ENCODE results near the gene CHTOP.

DNA sequence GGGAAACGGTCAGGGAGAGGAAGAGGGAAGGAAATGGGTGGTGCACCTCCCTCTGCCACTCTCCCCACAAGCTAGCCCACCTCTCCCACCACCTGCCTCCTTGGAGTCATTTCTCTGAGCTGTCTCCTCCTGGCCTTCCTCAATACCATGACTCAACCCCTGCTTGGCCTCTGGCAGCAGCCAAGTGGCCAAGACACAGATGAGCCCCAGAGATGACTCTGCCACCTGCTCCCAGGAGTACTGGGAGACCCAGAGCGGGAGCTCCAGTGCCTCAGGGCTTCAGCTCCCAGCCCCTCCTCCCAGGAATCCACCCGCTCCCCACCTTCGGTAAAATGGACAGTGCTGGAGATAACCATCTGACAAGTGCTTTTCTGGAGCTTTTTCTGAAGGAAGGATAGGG lies 23.5 kb upstream of the CHTOP start:
- TF ChIP-seq CTCF (IDR thresholded peaks at IDR 0.05; ENCODE audit: poor library complexity, severe bottlenecking) (no peak), RAD21 (conservative IDR thresholded peaks at IDR 0.05) (no peak), EZH2 (IDR thresholded peaks at IDR 0.05; ENCODE audit: borderline replicate concordance, insufficient read depth, low read length, poor library complexity, severe bottlenecking) (no peak), SMC3 (conservative IDR thresholded peaks at IDR 0.05; ENCODE audit: poor library complexity) (no peak), EP300 (conservative IDR thresholded peaks at IDR 0.05; ENCODE audit: poor library complexity, severe bottlenecking) (no peak), POLR2AphosphoS5 (IDR thresholded peaks at IDR 0.05) (no peak)
